ENCODE data around the gene SDHC.

The SDHC gene, protein sequence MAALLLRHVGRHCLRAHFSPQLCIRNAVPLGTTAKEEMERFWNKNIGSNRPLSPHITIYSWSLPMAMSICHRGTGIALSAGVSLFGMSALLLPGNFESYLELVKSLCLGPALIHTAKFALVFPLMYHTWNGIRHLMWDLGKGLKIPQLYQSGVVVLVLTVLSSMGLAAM

DNA sequence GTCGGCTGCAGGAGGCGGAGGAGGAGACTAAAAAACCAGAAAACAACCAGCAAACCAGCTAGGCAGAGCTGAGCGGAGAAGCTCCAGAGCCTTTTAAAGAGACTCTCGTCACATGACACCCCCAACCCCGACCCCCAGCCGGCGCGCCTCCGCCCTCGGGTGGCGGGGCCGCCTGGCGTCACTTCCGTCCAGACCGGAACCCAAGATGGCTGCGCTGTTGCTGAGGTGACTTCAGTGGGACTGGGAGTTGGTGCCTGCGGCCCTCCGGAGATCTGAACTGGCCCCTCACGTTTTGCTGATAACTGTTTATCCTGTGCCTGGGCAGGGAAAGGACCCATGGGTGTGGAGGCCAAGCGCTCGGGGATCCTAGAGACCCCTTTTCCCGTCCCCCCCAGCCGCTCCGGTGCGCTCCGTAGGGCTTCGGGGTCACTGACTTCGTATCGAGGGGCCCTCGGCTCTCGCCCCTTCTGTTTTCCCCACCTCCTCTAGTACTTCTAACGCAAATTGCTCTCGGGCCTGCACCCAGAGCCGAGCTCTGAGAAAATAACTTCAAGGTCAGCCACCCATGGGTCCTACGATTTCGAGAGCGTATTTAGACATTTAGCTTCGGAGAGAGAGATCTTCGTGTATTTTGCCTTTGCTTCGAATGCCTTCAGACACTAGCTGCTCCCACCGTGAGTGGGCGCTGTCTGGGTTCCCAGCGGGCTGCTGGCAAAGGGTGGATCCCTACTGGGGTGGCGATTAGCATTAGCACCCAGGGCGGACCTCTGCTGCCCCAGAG, at the start of gene SDHC:
SDHC (plus strand) TSS at position 181 of the 781 bp plus-strand sequence; CDS start at position 206, 25 bp downstream.
- peak; percentile 70 to 75 (median 72) for DNase-seq (ENCODE audit: low read depth in 2 of 3, low spot score in 2 of 3)

DNA sequence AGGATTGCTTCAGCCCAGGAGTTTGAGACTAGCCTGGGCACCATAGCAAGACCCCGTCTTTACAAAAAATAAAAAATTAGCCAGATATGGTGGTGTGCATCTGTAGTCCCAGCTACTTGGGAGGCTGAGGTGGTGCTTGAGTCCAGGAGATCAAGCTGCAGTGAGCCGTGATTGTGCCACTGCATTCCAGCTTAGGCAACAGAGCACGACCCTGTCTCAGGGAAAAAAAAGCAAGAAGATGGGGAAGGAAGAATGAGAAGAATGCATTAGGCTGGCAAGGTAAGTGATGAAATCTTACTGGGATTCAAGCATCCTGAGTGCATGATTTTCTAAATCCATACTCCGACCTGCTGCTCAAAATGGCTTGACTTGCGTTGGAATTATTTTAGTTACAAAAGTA, 48.9 kb upstream of the SDHC start:
- no peak for DNase-seq (ENCODE audit: low read depth in 2 of 3, low spot score in 2 of 3)

DNA sequence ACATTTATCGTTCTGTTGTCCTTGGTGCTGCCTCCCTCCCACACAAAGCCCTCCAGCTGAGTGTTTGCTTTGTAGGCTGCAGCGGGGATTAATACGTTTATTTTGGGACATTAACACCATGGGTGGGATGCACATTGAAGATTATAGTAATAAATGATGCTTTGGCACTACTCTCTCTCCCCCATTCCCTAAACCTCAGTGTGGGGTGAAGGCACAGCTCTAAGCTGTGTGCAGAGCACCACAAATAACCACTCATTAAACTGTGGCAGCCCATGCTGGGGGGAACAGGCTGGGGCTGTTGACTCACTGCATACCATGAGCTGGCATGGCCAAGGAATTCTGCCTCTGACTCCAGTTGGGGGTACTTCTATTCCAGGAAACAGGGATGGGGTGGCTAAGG, 48.0 kb upstream of the SDHC start:
- DNase-seq (ENCODE audit: low read depth in 2 of 3, low spot score in 2 of 3): no peak

DNA sequence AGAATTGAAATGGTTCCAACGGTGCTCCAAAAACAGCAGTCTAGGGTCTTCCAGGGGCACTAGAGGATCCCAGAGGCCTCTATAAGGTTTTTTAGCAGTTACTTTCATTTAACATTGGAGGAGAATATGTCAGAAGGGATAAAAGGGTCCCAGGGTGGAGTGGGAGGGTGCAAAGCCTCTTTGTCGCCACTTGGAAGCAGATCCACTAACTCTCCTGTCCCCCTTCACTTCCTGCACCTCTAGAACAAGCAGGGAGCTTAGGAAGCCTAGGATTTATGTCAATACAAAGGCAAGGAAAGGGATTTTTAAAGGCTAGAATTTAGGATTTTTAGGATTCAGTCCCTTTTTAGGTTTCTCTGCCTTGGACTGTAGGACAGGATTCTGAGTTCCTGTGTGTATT, 47.3 kb upstream of the SDHC start:
- no peak for DNase-seq (ENCODE audit: low read depth in 2 of 3, low spot score in 2 of 3)

DNA sequence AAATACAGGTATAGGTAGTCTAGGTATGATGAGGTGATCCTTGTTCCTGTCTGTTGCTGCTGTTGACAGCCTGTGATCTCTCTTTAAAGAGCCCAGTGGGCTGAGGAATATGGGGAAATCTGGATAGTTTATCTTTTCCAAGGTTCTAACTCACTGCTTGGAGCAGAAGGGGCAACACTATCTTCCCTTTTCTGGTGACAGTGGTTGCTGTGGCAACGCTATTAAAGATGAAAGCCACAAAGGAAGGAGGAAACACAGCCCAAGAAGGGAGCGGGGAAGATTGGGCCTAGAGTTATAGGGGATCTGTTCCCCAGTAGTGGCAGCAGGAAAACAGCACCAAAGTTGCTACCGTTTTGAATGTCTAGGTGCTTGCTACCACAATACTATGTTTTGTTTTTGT, 46.9 kb upstream of the SDHC start:
- no peak for DNase-seq (ENCODE audit: low read depth in 2 of 3, low spot score in 2 of 3)

DNA sequence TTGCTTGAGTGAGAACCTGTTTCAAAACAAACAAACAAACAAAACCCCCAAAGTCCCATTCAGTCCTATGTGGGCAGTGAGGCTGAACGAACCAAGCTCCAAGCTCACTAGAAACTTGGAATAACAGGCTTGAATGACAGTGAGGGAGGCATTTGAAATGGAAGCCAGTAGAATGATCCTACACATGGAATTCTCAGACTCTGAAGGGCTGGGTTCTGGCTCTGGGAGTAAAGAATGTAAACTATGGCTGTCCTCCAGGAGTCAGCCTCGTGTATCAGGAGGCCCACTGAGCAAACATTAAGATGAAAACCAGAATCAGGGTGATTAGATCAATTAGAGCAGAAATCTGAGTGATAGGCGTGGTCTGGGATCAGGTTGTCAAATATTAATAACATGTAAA, 40.8 kb upstream of the SDHC start:
- DNase-seq (ENCODE audit: low read depth in 2 of 3, low spot score in 2 of 3): no peak

DNA sequence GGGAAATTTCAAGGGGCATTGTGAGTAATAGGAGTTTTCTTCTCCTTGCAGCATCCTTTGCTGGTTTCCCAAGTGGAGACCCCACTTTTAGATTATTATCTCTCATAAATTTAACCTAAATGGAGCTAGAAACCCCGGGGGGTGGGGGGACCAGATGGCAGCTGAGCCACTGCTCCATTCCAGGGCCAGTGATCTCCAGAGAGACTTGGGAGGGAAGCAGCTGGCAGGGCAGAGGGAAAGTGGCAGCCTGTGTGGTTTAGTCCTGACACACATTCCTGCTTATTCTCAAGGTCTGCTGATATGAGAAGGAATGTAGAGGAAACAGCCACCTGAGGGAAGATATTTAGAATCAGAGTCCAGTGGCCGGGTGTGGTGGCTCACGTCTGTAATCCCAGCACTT, 39.3 kb upstream of the SDHC start:
- no peak for DNase-seq (ENCODE audit: low read depth in 2 of 3, low spot score in 2 of 3)

DNA sequence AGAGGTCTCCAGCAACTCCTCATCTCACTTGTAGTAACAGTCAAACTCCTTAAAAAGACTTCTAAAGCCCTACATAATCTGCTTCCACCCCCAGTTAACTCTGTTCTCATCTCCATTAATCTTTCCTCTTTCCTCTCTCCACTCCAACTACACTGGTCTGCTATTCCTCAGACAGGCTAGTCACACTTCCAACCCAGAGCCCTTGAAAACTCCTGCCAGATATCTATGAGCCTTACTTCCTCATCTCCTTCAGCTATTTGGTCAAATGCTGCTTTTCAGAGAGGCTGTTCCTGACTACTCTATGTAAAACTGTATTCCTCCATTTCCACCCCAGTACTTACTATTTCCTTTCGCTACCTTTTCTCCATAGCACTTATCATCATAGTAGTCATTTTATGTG, 31.2 kb upstream of the SDHC start:
- DNase-seq (ENCODE audit: low read depth in 2 of 3, low spot score in 2 of 3): no peak

DNA sequence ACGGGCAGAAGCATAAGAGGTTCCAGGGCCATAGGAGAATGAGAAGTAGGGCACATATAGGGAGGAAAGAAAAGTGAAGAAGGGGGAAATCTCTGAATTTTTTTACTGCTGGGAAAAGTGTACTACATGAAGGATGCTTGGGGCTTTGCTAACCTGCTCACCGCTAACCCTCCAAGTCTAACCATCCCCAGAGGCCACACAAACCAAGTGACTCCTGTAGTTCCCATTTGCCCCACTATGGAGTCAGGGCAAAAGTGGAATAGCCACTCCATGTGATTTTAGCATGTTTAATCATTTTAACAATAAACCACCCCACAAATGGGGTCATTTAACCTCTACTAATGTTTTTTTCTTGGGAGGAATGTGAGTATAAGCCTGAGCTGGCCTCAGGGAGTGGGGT, 29.1 kb upstream of the SDHC start:
- no peak for DNase-seq (ENCODE audit: low read depth in 2 of 3, low spot score in 2 of 3)

DNA sequence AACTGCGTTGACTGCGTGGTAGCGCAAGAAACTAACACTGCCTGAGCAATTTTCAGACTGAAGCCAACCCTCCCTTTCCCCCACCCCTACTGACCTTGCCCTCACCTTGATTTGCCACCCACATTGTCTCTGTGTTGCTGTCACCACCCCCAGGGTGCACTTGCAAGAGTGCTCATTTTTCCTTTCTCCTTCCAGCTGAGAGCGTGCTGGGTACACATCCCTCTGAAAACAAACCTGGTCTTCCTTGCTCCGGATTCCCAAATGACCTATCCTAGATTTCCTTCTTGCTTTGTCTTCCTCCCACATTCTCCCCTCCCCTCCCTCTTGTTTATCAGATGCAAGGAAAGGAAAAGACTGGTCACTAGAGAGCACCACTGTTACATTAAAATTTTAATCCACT, 28.7 kb upstream of the SDHC start:
- DNase-seq (ENCODE audit: low read depth in 2 of 3, low spot score in 2 of 3): no peak

DNA sequence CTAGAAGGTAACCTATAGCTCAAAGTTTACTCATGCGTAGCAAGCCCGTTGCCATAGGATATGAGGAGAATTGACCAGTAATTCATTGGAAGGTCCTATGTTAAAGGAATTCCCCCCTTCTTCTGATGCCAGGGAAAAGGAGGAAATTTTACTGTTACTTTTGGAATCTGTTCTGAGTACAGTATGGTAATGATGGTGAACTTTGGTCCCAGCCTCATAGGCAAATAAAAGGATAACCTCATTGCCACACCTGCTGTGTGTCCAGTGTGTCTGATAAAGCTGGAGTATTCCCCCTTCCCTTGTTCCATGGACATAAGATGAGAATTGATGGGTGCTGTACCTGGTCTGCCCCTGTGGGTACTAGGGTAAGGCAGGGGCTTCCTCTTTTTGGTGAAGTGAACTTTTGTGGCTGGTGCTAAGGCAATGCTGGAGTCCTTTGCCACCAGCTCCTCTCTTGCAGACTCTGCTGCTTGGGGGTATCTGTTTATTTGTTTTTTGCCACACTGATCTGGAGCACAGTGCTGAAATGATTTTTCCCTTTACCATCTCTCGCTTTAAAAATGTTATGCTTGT, 26.6 kb upstream of the SDHC start:
- DNase-seq (ENCODE audit: low read depth in 2 of 3, low spot score in 2 of 3): no peak

DNA sequence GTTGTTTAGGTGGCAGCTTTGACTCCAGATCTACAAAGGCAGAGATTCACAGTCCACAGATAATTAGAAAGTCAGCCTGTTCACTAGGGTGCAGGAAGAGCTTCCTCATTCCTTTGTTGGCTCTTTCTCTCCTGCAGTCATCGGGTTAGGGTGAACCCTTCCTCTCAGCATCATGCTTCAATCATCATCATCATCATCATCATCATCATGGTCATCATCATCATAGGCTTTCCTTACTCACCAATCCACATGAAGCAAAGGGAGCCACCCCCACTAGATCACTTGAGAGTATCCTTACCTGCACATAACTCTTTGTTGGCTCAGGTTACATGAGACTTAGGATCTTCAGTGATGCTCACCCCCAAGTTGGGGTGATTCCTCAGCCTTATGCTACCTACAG, 23.4 kb upstream of the SDHC start:
- no peak for DNase-seq (ENCODE audit: low read depth in 2 of 3, low spot score in 2 of 3)

DNA sequence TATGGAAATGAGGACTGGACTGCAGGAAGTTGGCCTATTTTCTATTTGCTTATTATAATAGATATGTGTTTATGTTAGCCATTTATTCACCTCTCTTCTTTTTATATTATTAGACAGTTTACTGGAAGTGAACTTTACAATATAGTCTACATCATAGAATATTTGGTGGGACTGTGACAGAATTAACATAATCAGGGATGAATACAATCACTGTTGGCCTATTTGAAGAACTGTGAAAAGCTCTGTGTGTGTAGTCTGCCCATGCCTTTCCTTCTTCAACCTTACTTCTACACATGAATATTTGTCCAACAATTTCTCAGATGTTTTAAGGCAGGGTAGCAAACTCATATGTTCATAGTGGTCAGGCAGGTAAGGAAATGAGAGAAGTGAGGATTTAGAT, 16.8 kb upstream of the SDHC start:
- no peak for DNase-seq (ENCODE audit: low read depth in 2 of 3, low spot score in 2 of 3)

DNA sequence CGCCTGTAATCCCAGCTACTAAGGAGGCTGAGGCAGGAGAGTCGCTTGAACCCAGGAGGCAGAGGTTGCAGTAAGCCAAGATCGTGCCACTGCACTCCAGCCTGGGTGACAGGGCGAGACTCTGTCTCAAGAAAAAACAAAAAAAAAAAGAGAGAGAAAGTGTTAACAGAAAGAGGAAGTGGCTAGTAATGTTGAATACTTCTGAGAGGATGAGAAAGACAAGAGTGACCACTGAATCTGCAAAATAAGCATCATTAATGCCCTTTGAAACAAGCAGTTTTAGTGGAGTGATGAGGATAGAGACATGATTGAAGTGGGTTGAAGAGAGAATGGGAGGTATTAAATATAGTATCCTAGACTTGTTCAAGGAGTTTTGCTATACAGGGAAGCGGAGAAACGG, 16.1 kb upstream of the SDHC start:
- DNase-seq (ENCODE audit: low read depth in 2 of 3, low spot score in 2 of 3): no peak

DNA sequence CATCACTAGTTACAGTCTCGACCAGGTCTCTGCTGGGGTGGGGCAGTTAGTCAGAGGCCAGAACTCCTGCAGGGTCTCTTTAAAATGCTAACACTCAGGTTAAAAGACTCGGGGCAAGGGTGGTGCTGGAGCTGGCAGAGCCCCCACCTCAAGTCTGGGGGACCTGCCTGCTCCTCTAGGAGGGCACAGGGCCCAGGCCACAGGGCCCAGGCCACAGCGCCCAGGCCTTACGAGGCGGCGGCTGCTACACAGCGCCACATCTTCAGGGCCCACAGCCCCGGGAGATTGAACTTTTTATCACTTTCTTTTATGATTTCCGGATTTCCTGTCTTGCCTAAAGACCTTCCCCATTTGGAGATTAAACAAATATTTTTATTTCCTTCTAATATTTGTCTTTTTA, 14.8 kb upstream of the SDHC start:
- no peak for DNase-seq (ENCODE audit: low read depth in 2 of 3, low spot score in 2 of 3)

DNA sequence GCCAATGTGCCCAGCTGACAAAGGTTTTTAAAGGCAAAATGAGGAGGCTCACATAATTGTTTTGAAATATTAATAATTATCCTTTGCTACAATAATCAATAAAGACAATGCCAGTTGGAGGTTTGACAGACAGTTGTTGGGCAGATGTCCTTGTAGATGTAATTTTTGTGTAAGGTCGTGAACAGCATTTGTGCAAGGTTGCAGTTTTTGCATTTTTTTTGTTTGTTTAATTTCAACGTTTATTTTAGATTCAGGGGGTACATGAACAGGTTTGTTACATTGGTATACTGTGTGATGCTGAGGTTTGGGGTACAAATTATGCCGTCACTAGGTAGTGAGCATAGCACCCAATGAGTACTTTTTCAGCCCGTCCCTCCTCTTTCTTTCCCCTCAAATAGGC, 13.7 kb upstream of the SDHC start:
- no peak for DNase-seq (ENCODE audit: low read depth in 2 of 3, low spot score in 2 of 3)

DNA sequence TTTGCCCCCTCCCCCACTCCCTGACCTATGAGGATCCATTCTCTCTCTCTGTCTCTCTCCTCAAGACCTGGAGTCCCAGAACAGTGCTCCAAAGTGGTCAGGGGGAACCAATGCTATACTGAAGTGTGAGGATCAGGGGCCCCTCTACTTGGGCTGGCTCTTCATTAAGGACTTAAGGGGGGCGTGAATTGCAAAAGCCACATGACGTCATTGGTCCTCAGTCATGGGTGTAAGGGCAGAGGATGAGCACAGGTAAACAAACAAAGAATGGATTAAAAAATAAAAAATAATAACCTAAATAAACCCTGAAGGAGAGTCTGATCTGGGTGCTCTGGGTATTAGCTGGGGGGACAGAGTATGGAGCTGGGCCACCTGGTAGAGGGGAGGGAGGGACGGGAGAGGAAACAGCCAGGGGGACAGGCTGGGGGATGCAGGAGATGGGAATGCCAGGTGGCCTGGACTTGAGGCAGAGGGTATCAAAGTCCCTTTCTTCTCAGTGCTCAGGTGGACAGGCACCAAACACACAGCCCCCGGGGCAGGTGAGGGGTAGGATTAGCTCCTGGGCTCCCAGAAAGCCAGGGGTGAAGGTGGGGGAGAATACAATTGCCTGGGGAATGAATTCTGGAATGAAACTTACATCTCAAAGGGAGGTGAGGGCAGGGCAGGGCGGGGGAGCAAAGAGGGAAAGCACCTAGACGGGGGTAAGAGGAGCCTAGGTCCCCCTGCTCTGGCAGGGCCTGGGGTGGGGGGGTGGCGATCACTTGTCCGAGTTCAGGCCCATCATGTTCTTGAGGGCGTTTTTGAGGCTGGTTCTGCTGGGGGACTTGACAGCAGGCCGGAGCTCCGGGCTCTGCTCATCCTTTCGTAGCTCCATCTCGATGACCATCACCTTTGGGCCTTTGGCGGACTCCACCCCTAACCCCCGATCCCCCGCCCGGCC, 9.0 kb upstream of the SDHC start:
- no peak for DNase-seq (ENCODE audit: low read depth in 2 of 3, low spot score in 2 of 3)

DNA sequence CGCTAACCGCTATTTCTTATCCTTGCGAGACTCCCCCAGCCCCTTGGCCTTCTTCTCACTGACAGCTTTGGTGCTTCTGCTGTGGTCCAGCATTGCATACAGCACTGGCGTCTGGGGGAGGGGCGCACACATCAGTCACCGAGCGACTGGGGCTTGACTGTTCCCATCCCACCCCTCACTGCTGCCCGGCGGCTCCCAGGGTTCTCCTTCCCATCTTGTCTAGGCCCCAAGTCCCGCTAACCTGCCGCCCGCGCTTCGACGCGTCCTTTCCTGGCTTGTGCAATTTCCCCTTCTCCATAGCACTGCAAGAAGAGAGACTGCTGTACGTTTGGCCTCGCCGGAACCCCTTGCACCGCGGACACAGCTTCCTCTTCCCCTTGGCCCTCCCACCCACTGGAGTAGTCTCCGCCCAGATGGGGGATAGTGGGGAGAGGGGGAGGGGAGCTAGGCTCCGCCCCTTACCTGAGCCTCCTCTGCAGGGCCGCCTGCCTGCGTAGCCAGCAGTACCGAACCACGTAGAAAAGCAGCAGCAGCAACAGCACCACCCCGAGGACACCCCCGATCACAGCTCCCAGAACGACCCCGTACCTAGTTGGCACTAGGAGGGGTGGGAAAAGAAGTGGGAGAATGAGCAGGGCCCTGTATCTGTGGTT, 8.2 kb upstream of the SDHC start:
- DNase-seq (ENCODE audit: low read depth in 2 of 3, low spot score in 2 of 3): peak; percentile 55 to 66 (median 59)

DNA sequence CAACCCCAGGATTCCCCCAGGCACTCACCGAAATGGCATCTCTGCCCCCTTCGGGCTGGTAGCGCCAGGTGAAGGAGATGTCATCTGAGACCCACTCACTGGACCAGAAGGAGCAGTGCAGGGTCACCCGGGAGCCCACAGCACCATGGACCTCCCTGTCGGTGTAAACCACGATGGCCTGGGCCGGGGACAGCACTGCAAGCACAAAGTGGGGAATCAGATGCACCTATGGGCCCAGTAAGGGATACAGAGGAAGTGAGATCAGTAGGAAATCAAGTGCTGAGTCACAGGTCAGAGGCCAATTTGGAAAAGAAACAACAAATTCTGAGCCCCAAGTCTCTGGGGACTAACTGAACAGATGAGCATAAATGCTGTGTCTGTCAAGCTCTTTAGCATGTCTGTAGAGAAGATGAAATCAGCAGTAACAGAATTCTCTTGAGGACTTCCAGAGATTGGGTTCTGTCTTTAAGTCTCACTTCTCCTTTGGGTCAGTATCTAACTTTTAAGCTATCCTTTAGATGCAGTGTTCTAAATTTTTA, 6.9 kb upstream of the SDHC start:
- no peak for DNase-seq (ENCODE audit: low read depth in 2 of 3, low spot score in 2 of 3)

DNA sequence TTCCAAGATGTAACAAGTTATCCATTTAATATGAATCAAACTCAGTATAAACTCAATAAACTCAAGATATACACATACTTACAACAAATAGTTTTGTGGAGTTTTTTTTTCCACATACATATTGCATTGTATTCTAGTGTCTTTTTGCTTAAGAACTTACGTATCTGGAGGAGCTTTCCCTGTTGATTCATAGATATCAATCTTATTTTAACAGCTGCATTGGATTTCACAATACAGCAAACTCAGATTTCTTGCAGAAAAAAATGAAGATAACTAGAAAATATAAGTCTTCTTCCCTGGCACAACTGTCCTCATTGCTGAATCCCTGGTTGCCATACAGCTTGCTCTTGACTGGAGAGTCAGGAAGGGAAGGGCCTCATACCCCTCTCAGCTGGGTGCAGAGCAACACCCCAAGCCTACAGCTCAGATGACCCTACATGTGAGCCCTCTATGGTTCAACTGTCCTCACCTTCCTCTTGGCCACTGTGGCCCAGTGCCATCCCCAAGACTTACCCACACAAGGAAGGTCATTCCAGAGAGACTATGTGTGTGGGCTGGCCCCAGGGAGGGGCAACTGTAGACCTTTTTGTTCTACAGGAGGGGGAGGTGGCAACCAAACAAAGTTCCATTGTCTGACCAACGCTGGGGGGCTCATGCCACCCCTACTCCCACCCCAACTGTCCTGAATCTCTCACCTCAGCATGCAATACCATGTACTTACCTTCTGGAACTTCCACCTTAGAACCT, 6.1 kb upstream of the SDHC start:
- no peak for DNase-seq (ENCODE audit: low read depth in 2 of 3, low spot score in 2 of 3)

Data from activated CD8-positive, alpha-beta memory T cell treated with anti-CD3 and anti-CD28 coated beads for 48 hours (primary cell).